Measurements from ENCODE around the gene FLT1.

The FLT1 gene

GRCh38 chr13:28441529-28441928, 53.4 kb downstream of the FLT1 start:
- TF ChIP-seq CTCF (IDR thresholded peaks at IDR 0.05; ENCODE audit: low read depth, low read length), result no peak
- Histone ChIP-seq H3K4me1 (no peaks in the 10 kb centered on the region), H3K36me3 (no peaks in the 10 kb centered on the region)

GRCh38 chr13:28440774-28441504, 54.0 kb downstream of the FLT1 start:
- H3K27me3 ChIP-seq, result no peaks in the 10 kb centered on the region
- no peak overlapping the region for H3K4me3 ChIP-seq (ENCODE audit: low read depth, low read length)
- no peak for DNase-seq
- H3K4me1 ChIP-seq, result no peaks in the 10 kb centered on the region
- H3K9me3 ChIP-seq, result no peaks in the 10 kb centered on the region
- TF ChIP-seq CTCF (IDR thresholded peaks at IDR 0.05; ENCODE audit: low read depth, low read length), result no peak
- no peaks in the 10 kb centered on the region for H3K36me3 ChIP-seq

More at GRCh38 chr13:28441529-28441928, 53.4 kb downstream of the FLT1 start:
- H3K4me3 ChIP-seq (ENCODE audit: low read depth, low read length), result no peak overlapping the region
- no peaks in the 10 kb centered on the region for H3K9me3 ChIP-seq
- H3K27me3 ChIP-seq, result no peaks in the 10 kb centered on the region
- no peak for DNase-seq

- peaks cover 3% of the 10 kb centered on the region; the same call in 1 of the 2 replicates for H3K4me1 ChIP-seq
- no peak for TF ChIP-seq CTCF (IDR thresholded peaks at IDR 0.05; ENCODE audit: low read depth, low read length)
- H3K27me3 ChIP-seq, result no peaks in the 10 kb centered on the region
- H3K36me3 ChIP-seq, result no peaks in the 10 kb centered on the region
- H3K4me3 ChIP-seq (ENCODE audit: low read depth, low read length), result no peak overlapping the region
- DNase-seq, result no peak
- H3K9me3 ChIP-seq, result no peaks in the 10 kb centered on the region
Observed at GRCh38 chr13:28438598-28439334, 56.2 kb downstream of the FLT1 start.

GRCh38 chr13:28438067-28438466, 56.9 kb downstream of the FLT1 start:
- H3K4me3 ChIP-seq (ENCODE audit: low read depth, low read length), result no peak overlapping the region
- no peaks in the 10 kb centered on the region for H3K27me3 ChIP-seq
- no peaks in the 10 kb centered on the region for H3K36me3 ChIP-seq
- peaks cover 9% of the 10 kb centered on the region; the same call in 1 of the 2 replicates for H3K4me1 ChIP-seq
- H3K9me3 ChIP-seq, result no peaks in the 10 kb centered on the region
- TF ChIP-seq CTCF (IDR thresholded peaks at IDR 0.05; ENCODE audit: low read depth, low read length), result no peak
- no peak for DNase-seq

- DNase-seq, result no peak
- Histone ChIP-seq H3K4me1 (peaks cover 15% of the 10 kb centered on the region), H3K36me3 (no peaks in the 10 kb centered on the region), H3K9me3 (no peaks in the 10 kb centered on the region), H3K4me3 (ENCODE audit: low read depth, low read length) (no peak overlapping the region), H3K27me3 (no peaks in the 10 kb centered on the region)
- TF ChIP-seq CTCF (IDR thresholded peaks at IDR 0.05; ENCODE audit: low read depth, low read length), result no peak
Observed at GRCh38 chr13:28435917-28436316, 59.0 kb downstream of the FLT1 start.

GRCh38 chr13:28434926-28435325, 60.0 kb downstream of the FLT1 start:
- Histone ChIP-seq H3K4me1 (peaks cover 15% of the 10 kb centered on the region), H3K36me3 (no peaks in the 10 kb centered on the region), H3K4me3 (ENCODE audit: low read depth, low read length) (no peak overlapping the region), H3K27me3 (no peaks in the 10 kb centered on the region), H3K9me3 (no peaks in the 10 kb centered on the region)
- no peak for DNase-seq
- TF ChIP-seq CTCF (IDR thresholded peaks at IDR 0.05; ENCODE audit: low read depth, low read length), result no peak
